Measurements from ENCODE around the gene IFNGR1.

IFNGR1 gene

DNA sequence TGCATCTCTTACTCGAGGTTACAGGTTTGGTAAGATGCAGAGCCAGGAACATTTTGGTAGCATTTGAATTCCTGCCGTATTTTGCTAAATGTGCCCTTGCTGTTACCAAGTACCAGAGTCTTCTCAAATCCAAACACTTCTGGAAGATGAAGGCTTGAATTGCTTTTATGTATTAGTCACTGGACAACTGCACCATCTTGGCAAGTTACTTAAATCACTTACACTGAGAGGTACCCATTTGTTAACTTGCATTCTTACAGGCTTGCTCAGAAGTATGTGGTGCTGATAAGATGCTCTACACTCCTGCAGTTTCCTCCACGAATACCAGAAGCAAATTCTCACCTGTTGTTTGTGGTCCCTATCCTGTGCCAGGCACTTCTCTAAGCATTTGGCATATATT is 58.4 kb downstream of the IFNGR1 start:
- H3K4me3 ChIP-seq (ENCODE audit: control insufficient read depth, low read depth, low read length) = no peak overlapping the region
- TF ChIP-seq, protein P1, sequence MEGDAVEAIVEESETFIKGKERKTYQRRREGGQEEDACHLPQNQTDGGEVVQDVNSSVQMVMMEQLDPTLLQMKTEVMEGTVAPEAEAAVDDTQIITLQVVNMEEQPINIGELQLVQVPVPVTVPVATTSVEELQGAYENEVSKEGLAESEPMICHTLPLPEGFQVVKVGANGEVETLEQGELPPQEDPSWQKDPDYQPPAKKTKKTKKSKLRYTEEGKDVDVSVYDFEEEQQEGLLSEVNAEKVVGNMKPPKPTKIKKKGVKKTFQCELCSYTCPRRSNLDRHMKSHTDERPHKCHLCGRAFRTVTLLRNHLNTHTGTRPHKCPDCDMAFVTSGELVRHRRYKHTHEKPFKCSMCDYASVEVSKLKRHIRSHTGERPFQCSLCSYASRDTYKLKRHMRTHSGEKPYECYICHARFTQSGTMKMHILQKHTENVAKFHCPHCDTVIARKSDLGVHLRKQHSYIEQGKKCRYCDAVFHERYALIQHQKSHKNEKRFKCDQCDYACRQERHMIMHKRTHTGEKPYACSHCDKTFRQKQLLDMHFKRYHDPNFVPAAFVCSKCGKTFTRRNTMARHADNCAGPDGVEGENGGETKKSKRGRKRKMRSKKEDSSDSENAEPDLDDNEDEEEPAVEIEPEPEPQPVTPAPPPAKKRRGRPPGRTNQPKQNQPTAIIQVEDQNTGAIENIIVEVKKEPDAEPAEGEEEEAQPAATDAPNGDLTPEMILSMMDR (conservative IDR thresholded peaks at IDR 0.05; ENCODE audit: control insufficient read depth, insufficient read depth, low read depth, low read length) = no peak
- peak; percentile 33 for DNase-seq (ENCODE audit: low read depth)

DNA sequence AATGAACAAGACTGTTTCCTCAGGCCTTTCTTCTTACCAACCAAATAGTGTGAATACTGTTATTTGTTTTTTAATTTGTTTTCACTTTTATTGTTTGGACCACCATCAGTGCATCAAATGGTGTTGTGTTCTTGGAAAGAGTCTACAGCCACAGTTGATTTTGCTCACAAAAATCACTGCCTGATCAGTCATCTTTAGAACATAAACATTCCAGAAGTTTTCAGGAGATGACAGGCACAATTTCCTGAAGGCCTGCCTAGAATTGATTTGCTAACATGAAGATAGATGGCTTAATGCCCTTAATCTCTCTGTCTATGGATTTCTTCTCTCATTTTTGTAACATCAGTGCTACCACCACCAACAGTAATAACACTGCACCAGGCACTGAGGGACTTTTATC is 59.3 kb downstream of the IFNGR1 start:
- TF ChIP-seq, protein P1 (conservative IDR thresholded peaks at IDR 0.05; ENCODE audit: control insufficient read depth, insufficient read depth, low read depth, low read length) = no peak
- DNase-seq (ENCODE audit: low read depth) = peak; percentile 12
- H3K4me3 ChIP-seq (ENCODE audit: control insufficient read depth, low read depth, low read length) = no peak overlapping the region

DNA sequence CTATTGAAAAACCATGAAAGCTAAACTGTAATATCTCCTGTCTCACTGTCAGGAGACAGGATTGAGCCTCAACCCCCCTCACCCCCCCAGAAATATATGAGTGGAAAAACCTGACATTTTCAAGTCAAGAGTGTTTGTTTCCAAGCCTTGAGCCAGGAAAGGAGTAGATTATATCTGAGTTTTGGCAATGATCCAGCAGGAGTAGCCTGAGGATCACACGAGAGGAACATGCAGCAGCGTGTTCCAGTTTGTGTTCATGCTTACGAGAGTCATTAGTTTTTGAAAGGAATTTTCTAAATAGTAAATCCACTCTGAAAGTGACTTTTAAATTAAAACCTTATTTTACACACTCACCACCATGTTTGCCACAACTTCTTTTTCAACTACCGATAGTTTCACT is 61.6 kb downstream of the IFNGR1 start:
- no peak overlapping the region for H3K4me3 ChIP-seq (ENCODE audit: control insufficient read depth, low read depth, low read length)
- no peak for DNase-seq (ENCODE audit: low read depth)
- TF ChIP-seq, protein P1 (conservative IDR thresholded peaks at IDR 0.05; ENCODE audit: control insufficient read depth, insufficient read depth, low read depth, low read length) = no peak

DNA sequence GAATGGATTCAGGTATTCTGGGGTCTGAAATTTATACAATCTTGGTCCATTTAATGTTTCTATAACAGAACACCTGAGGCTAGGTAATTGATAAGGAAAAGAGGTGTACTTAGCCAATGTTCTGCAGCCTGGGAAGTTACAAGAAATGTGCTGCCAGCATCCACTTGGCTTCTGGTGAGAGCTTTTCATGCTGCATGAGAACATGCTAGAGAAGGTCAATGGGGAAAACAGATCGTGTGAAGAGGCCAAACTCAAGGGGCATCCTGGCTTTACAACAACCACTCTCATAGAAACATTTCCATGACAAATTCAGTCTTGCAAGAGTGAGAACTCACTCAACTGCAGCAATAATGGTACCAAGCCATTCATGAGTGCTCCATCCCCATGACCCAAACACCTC is 62.5 kb downstream of the IFNGR1 start:
- TF ChIP-seq, protein P1 (conservative IDR thresholded peaks at IDR 0.05; ENCODE audit: control insufficient read depth, insufficient read depth, low read depth, low read length) = no peak
- DNase-seq (ENCODE audit: low read depth) = no peak

DNA sequence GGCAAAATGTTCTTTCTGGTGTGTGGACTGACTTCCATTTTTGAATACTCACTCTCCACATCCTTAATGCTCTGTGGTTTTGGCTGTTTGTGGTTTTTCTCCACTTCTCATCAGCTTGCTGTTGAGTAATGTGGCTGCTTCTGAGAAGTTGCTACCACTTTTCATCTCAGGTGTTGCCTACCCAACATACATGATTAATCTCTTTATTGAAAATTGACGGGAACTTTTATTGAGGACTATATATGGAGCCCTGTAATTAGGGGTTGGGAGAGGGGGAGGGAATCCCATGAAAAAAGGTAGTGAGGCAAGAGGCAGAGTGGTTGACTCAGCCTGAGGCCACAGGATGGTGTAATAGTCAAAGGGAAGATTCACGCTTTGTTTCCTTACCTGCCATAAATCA is 63.4 kb downstream of the IFNGR1 start:
- peak; percentile 84 for DNase-seq (ENCODE audit: low read depth)
- TF ChIP-seq, protein P1 (conservative IDR thresholded peaks at IDR 0.05; ENCODE audit: control insufficient read depth, insufficient read depth, low read depth, low read length) = no peak
- H3K4me3 ChIP-seq (ENCODE audit: control insufficient read depth, low read depth, low read length) = no peak overlapping the region

More for the DNA sequence above, 62.5 kb downstream of the IFNGR1 start:
- no peak overlapping the region for H3K4me3 ChIP-seq (ENCODE audit: control insufficient read depth, low read depth, low read length)

DNA sequence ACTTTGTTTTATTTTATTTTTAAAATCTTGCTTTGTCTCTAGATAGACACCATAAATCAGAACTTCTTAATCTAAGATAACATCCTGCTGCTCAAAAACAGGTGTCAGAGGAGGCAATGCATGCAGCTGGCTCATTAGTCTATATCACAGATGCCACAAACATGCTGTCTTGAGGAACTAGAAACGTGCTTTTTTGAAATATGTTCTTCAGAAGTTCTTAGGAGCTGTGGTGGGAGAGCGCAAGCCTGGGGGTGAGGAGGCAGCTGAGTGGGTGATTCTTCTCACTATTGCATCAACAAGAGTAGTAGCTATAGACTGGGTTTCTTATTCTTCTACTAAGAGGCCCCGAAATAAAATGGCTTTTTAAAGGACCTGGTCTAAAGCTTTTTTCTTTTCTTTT is 69.1 kb downstream of the IFNGR1 start:
- DNase-seq (ENCODE audit: low read depth) = no peak
- H3K4me3 ChIP-seq (ENCODE audit: control insufficient read depth, low read depth, low read length) = no peak overlapping the region
- TF ChIP-seq, protein P1 (conservative IDR thresholded peaks at IDR 0.05; ENCODE audit: control insufficient read depth, insufficient read depth, low read depth, low read length) = no peak

DNA sequence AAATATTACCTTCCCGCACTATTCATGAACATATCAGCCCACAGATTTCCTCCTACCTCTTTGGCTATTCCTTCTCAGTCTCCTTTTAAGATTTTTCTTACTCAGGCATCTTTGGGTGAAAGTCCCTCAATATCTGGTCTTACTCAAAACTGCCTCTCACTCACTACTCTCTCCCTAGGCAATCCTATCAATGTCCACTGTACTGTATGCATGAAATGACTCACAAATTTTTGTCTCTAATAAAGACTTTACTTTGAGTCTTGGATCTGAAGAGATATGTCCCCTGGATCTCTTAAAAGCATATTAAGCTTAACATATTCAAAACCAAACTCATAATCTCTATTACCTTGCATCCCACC is 70.2 kb downstream of the IFNGR1 start:
- no peak overlapping the region for H3K4me3 ChIP-seq (ENCODE audit: control insufficient read depth, low read depth, low read length)
- TF ChIP-seq, protein P1 (conservative IDR thresholded peaks at IDR 0.05; ENCODE audit: control insufficient read depth, insufficient read depth, low read depth, low read length) = no peak

More for the DNA sequence above, 70.2 kb downstream of the IFNGR1 start:
- no peak for DNase-seq (ENCODE audit: low read depth)
